GM21447 (cell line): ENCODE data around the gene USP12.

Experiments used
- ATAC-seq: cut with Tn5 transposase; IDR thresholded peaks from one replicate; pipeline ENCODE4 v1.9.1; 2021; ENCODE audit not compliant: unreplicated experiment

Gene USP12

DNA sequence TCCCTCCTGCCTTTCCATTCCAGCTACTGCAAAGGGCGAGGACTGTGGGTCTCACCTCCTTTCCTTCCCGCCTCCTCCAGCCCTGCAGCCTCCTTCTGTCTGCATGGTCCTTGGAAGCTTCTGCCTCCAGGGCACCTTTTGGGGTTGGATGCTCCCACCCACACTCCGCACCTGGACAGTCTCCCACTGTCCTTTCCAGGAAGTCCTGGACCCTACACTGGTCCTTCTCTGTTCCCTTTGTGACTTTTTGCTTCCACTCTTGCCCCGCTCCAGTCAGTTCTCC, 130.8 kb downstream of the USP12 start:
- no peak for ATAC-seq

- no peak for ATAC-seq
Observed at GRCh38 chr13:27039171-27039701, 132.4 kb downstream of the USP12 start.

- no peak for ATAC-seq
Observed at GRCh38 chr13:27038323-27038722, 133.3 kb downstream of the USP12 start.

GRCh38 chr13:27037571-27037970, 134.0 kb downstream of the USP12 start:
- no peak for ATAC-seq

DNA sequence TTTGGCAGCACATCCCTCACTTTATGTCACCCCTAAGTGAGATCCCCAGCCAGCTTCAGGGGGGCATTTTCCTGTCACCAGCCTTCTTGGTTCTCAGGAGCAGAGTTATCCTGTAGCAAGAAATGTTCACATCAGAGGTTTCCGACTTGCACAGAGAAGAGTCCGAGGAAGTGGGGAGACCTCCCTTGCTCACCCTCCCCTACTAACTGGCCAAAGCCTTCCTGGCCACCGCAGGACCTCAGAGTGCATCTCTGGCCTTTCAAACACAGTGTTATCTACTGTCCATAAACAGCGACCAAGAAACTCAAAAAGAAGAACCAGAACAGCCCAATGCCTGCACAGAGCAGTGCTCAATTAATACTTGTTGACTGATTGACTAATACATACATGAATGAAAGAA, 134.4 kb downstream of the USP12 start:
- no peak for ATAC-seq

DNA sequence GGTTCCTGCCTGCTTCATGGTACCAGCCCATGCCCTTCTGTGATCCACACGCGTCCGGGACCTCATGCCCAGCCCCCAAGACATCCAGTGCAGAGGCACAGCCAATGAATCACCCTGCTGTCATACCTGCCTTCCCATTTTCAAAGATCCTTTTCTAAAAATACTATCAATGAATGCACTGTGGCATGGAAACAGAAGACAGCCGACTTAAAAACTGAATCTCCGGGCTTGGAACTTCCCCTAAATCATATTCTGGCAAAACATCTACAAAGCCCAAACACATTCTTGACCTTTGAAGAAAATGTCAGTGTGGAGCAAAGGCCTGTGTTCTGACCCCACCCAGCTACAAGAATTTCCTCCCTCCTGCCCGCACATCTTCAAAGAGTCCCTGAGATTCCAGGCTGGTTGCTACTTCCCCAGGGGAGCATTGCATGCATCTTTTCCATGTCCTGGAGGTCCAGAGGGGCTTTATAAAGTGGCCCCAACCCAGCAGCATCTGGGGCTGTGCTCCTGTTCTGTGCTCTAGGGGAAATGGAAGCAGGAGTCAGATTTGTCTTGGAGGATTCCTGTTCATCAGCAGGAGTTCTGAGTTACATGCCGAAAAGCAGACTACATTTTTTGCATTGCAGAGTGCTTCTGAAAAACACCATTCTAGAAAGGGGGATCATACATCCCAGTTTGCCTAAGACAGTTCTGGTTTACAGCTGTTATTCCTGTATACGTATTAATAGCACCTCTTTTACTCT, 135.2 kb downstream of the USP12 start:
- ATAC-seq = no peak

DNA sequence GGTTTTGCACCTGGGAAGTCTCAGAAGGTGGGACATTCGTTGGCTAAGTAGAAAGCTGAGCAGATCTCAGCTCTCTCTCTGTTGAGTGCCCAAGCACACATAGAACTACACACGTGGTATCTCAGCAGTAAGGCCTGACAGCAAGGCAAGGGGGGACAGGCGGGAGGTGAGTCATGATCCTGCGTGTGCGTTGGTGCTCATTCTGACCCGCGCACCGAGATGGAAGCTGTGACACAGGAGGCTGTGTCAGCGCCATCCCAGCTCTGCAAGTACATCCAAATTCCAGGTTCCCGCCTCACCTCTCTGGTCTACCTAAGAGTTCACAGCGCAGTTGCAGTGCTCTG, 135.7 kb downstream of the USP12 start:
- ATAC-seq = no peak

GRCh38 chr13:27034678-27035111, 136.9 kb downstream of the USP12 start:
- no peak for ATAC-seq

DNA sequence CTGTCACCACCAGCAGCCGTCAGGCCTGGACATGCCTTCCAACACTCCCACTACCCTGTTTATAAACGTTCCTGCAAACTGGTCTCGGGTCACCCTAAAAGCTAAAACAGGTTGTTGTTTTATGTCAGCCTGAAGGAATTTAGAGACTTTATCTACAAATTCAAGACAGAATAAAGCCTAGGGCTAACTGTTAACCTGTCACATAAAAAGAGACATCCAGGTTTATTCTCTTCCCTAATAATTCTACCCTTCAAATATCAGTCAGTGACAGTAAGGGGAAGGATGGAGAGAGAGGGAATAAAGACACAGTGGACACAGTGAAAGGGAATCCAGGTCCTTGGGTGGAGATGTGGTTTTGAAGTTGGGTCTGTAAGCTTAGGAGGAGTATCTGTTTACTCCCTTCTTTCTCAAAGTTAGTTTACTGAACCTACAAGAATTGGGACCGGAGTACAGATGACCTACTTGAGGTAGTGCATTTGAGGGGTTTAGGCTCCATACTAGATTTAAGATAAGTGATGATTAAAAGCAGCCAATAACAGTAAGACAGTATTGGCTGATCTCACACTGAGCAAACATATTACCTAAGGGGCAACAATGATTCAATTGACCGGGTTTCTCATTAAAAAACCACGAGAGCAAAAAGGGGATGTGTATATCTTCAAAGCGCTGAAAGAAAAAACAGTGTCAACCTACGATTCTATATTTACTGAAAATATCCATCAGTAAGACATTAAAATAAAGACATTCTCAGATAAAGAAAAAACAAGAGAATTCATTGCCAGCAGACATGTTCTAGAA, 142.7 kb downstream of the USP12 start:
- no peak for ATAC-seq

GRCh38 chr13:27027086-27027667, 144.4 kb downstream of the USP12 start:
- ATAC-seq = no peak

- ATAC-seq = no peak
Observed at GRCh38 chr13:27026396-27026795, 145.2 kb downstream of the USP12 start.

- ATAC-seq = no peak
Observed at GRCh38 chr13:27024776-27025492, 146.7 kb downstream of the USP12 start.

DNA sequence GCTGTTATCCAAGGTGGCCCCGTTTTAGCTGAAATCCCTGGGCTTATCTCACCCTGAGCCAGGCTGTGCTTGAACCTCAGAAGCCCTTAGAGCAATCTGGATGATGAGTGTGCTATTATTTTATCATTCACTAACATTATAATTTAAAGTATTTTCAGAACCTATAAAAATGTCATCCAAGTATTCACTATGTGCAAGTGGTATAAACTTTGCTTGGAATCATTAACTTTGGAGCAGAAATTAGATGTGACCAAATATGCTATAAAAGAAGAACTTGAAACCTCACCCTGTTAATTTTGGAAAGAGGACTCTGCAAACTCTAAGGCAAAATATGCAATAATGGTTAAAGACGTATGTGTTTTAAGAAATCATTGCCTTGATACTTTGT, 147.5 kb downstream of the USP12 start:
- no peak for ATAC-seq

GRCh38 chr13:27023385-27024073, 148.1 kb downstream of the USP12 start:
- no peak for ATAC-seq

DNA sequence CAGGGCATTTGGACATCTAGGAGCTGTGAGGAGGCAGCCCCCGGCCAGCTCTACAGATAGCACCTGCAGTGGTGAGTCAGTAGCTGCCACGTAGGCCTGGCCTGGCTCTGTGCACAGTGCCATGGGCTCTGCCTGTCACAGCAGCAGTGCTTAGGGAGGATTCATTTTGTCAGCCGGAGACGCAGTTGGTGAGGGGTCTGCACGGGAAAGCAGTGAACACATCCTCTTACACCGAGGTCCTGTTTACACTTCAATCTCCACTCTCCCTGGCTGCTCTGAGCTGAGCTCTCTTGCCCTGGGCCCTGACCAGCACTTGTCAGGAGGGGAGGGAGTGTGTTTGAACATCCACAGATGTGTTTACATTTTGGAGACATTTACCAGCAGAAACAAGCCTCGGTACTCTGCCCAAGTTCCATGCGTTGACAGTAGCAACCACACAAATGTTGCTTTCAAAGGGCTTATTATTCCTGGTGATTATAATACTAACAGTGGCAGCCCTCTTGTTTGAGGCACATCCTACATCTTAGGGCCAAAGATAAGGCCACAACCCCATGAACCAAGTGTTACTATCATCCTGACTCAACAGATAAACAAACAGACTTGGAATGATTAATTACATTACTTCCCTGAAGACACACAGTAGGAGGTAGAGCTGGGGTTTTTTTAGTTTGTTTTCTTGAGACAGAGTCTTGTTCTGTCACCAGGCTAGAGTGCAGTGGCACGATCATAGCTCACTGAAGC, 148.9 kb downstream of the USP12 start:
- no peak for ATAC-seq

- no peak for ATAC-seq
Observed at GRCh38 chr13:27020415-27020814, 151.2 kb downstream of the USP12 start.

GRCh38 chr13:27018882-27019281, 152.7 kb downstream of the USP12 start:
- no peak for ATAC-seq

DNA sequence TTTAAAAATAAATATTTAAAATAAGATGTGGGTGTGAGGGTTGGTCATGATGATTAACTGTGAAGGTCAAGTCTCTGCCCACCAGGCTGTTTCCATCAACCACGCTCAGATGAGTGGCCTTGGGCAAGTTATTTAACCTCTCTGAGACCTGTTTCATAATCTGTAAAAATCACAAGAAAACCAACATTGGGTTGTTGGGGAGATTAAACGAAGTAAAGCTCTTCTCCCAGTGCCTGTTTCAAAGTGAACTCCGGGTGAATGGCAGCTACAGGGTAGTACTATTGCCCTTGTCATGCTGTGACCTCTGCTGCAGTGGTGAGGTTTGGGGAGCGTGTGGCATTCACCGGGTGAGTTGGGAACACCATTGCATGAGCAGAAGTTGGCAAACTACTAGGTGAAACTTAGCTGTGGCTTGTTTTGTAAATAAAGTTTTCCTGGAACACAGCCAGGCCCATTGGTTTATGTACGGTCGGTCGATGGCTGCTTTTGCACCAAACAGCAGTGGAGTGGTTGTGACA, 153.2 kb downstream of the USP12 start:
- no peak for ATAC-seq

DNA sequence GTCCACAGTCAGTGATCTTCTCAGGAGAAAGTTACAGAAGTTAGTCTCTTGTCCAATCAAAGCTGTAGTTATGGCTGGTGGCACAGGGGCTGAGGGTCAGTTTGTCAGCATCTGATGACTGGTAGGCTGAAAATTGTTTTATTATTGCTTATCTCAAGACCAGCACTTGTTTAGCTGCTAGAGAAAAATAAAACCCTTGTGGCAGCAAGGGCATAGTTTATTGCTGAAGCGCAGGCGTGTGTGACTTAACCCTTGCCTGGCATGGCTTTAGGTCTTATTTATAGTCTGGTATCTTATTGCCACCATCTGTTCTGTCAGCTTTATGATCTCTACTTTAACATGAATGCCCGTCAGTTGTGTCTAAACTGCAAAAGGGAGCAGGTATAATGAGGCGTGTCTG, 154.7 kb downstream of the USP12 start:
- no peak for ATAC-seq
